GM10847 (cell line): ENCODE measurements around the gene ZNF845.

Source experiments
- POLR2A ChIP-seq: IDR thresholded peaks from 2 replicates; pipeline ENCODE4 v1.6.1; 2011; ENCODE audit not compliant: insufficient read length; ENCODE audit errors: extremely low read depth

The ZNF845 gene

DNA sequence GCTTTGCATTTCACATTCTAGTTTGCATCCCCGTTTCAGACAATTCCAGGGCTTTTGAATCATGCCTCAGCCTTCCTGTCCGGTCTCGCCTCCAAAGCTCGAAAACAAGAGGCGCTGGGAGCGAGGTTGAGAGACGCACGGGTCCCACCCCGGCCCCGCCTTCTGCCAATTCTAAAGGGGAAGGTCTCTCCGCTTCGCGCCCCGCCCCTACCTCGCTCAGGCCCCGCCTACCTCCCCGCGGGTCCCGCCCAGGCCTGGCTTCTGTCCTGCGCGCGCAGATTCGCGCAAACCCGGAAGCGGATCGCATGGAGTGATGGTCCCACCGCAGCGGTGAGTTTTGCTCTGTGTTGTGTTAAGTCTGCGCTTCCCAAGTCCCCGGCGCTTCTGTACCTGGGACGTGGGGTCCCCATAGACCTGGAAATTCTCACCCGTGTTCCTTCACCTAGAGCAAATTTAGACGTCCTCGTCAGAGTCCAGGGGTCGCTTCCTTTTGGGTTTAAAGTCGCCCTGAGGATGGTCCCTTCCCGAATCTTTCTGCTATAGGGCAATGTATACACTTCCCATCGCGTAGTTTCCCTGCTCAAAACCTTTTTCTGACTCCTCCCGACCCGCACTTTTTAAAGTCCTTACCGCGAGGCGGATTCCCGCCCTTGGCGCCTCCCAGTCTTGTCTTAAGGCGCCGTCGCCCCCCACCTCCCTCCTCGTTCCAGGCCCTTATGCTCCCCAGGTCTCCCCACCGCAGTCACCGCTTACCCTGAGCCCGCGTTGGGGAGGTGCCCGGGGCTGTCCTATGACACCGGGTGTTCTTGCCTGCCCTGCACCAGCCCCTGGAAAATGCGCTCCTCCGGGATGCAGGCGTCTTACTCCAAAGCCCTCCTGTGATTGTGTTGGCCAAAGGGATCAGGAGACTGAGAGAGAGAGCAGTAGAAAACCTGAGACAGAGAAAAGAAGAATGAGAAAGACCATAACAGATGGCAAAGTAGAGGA is at the start of gene ZNF845:
TSS of gene ZNF845 (plus strand) at position 287 of the 987 bp plus-strand sequence. CDS start 7,559 bp downstream, outside the sequence.
- peak; percentile 72 for TF ChIP-seq POLR2A

DNA sequence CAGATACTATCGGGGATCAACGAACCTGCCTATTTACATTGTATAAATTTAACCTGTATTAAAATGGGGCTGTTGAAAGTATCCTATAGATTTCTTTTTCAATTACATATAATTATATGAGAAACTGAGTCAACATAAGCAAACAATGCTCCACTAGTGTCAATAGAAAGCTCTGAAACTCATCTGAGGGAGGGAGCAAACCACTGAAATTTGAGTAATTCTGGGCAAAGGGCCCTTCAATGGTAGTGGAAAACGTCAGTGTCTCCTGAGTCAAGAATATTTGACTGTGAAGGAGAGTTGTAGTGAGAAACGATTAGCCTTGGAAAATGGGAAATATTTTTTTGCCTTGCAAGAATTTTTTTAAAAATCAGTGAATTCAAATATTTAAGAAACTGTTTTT is 48.5 kb upstream of the ZNF845 start:
- no peak for TF ChIP-seq POLR2A

DNA sequence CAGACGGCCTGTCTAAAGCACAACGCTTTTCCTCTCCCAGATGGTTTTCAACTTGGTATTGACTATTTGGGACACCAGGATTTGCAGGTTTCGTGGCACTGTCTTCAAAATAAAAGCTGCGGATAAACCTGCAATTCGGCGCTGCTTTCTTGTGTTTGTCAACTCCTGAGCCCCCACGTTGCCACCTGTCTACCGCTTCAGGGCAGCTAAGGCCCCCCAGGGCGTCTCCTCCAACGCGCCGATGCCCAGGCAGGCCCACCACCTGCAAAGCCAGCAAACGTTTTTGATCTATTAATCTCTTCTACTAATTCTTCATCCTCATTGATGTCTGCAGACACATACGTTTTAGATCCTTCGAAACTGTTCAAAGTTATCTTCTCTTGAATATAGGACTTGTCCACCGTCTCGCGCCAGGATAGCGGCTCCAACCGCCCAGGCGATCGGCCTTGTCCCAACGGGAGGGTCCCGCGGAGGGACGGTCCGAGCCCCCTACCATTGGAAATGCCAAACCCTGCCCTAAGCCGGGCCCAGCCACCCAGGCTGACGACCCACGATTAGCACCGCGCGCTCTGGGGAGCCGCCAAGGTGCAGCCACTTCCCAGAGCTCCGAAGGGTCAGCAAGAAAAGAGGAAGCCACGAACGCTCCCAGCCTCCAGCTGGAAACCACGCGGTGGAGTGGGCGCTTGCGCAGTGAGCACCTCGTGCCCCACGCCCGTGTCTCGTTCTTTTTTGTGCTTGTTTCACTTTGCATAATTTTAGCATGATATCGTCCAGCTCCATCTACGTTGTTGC is 42.6 kb upstream of the ZNF845 start:
- TF ChIP-seq POLR2A = no peak

DNA sequence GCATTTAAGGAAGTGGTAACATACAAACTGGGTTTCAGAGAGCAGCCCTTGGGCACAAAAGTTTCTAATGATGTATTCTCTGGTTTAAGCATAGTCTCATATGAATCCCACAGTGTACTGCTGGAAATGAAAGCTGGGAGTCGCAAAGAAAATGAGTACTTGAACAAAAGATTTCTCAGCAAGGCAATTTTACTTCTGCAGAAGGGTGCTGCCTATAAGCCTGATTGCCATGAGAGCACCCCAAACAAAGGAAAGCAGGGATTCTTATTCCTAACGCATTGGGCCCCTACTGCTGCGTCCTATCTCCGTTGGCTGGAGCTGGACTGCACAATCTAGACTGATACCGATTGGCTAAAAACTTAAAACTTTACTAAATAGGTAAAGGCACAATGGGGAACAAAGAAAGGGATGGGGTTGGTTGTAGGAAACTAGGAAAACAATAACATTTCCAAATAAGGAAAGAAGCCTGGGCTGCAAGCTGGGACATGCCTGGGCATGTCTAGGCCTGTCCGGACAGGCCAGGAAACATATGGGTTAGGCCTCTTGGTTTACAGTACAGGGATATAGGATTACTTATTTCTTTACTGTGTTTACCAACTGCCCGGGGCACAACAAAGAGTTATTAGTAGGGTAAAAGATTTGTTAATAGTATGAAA is 38.6 kb upstream of the ZNF845 start:
- no peak for TF ChIP-seq POLR2A

DNA sequence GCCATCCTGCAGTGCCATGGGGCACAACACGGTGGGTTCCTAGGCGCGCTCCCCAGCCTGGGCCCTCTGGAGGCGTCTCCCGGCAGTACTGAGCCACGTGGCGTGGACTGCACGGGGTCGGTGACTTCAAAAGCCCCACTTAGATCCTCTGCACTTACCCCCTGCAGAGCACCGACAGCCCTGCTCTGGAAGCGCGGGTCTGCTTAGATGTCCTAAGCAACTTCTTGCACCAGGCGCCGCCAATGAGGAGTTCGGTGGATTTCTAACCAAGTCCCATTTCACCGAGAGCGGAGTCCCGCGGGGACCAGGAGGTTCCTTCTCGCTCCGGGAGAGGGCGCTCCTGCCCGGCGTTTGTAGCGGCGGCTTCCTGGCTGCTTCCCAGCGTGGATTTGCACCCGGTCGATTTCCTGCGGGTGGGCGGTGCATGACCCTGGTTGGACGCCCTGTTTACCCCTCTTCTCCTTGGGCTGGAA is 25.2 kb upstream of the ZNF845 start:
- no peak for TF ChIP-seq POLR2A

DNA sequence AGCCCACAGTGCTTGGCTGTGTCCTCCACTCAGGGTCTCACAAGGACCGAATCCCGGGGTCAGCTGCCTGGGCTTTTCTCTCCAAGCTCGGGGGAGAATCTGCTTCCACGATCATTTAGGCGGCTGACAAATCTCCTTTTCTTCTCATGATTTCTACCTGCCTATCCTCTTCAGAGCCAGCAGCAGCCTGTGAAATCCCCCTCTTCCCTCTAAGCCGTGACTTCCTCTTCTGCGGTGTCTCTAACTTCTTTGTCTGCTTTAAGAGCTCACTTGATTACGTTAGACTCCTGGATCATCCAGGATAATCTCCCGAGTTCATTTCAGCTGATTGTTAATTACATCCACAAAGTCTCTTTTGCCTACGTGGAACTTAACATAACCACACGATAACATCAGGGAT is 22.5 kb upstream of the ZNF845 start:
- no peak for TF ChIP-seq POLR2A

DNA sequence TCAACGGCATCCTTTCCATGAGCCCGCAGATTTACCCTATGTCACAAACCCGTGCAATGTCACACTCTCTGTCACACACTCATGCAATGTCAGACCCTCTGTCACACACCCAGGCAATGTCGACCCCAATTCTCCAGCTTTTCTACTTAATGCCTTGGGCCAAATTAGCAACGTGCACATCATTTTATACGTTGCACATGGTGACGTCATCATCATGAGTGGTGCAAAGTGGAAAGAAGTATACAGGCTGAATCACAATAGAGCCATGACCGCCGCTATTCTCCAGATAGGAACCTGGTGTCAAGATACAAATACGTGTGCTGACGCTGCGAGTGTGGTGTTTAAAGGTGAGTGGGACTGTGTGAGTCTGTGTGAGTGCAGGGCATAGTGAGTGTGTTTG is 21.7 kb upstream of the ZNF845 start:
- no peak for TF ChIP-seq POLR2A

DNA sequence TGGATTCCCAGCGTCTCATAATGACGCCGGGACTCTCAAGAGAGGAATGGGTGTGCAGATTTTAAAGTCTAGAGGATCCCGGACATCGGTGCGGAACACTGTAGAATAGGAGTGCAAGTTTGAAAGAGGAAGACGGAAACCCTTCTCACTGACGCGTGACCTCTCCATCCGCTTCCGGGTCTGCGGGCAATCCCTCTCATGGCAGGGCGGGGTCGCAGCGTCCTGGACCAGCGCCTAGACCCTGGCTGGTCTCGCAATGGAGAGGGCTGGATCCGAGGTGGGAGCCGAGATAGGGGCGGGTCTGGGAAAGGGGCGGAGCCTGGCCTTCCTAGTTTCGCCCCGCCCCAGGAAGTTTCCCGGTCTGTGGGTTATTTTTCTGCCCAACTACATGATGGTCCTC is 4.6 kb upstream of the ZNF845 start:
- TF ChIP-seq POLR2A = no peak

DNA sequence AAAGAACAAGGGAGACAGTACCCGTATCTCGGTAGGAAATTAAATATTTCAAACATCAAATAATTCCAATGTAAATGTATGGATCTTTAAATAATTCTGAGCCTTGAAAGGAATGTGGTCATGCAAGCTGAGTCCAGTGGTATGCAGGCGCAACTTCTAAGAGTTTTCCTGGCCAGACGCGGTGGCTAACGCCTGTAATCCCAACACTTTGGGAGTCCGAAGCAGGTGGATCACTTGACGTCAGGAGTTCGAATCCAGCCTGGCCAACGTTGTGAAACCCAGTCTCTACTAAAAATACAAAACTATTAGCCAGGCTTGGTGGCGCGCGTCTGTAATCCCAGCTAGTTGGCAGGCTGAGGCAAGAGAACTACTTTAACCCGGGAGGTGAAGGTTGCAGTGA is 1.1 kb upstream of the ZNF845 start:
- TF ChIP-seq POLR2A = no peak

DNA sequence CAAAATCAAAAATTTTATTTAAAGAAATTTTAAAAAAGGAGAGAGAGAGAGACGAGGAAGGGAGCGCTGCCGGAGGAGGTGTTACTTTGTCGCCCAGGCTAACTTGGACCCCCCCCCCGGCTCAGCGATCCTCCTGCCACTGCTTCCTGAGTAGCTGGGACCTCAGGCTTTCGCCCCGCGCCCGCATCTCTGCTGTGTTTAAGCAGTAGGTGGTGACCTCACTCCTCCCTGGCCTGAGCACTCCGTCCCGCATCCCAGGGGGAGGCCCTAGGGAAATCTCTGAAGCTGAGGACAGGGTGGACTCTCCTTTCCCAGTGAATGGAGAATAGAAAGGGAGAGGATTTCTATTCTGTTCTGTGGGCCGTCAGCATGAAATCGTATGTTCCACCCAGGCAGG is 485 bp upstream of the ZNF845 start:
- no peak for TF ChIP-seq POLR2A

DNA sequence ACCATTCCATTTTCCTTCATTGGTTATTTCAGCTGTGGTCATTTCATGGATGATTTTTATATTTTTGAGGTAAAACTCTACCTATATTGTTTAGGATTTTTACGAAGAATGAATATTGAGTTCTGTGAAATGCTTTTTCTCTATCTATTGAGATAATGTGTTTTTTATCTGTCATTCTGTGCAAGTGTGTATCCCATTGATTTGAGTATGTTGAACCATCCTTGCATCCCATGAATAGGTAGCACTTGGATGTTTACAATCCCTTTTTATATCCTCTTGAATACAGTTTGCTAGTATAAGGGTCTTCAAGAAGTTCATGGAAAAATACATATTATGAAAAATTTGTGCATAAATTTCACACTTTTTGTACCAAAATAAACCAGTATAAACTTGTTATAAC is 22.2 kb downstream of the ZNF845 start:
- no peak for TF ChIP-seq POLR2A

DNA sequence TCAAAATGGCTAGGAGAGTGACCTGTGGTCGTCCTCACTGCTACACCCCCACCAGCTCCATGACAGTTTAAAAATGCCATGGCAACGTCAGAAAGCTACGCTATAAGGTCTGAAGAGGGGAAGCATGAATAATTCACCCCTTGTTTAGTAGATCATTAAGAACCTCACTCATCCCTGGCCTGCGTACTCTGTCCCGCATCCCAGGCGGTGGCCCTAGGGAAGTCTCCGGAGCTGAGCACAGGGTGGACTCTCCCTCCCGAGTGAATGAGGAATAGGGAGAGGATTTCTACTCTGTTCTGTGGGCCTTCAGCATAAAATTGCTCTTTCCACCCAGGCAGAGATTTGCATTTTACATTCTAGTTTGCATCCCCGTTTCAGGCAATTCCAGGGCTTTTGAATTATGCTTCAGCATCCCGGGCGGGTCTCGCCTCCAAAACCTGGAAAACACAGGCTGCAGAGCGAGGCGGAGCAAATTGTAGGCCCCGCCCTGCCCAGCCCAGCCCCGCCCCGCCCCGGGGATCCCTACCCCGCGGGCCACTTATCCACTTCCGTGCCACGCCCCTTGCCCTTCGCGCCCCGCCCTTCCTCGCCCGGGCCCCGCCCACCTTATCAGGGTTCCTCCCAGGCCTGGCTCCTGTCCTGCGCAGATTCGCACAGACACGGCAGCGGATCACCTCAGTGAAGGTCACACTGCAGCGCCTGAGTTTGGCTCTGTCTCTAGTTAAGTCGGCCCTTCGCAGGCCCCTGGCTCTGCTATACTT is 24.5 kb downstream of the ZNF845 start:
- TF ChIP-seq POLR2A = no peak

DNA sequence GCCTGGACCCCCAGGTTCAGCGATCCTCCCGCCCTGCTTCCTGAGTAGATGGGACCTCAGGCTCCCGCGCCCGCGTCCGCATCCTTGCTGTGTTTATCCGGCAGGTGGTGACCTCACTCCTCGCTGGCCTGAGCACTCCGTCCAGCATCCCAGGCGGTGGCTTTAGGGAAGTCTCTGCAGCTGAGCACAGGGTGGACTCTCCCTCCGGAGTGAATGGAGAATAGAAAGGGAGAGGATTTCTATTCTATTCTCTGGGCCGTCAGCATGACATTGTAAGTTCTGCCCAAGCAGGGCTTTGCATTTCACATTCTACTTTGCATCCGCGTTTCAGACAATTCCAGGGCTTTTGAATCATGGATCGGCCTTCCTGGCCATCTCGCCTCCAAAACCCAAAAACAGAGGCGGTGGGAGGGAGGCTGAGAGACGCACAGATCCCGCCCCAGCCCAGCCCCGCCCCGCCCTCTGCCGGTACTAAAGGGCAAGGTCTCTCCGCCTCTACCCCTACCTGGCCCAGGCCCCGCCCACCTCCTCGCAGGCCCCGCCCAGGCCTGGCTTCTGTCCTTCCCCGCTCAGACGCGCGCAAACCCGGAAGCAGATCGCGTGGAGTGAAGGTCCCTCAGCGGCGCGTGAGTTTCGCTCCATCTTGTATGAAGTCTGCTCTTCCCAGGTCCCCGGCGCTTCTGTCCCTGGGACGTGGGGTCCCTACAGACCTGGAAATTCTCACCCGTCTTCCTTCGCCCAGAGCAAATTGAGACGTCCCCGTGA is 31.8 kb downstream of the ZNF845 start, which contains the start of gene ZNF525:
TSS of gene ZNF525 (plus strand) at position 572 of the 765 bp plus-strand sequence. CDS start 6,577 bp downstream, outside the sequence.
- TF ChIP-seq POLR2A = peak; percentile 61
